ENCODE results near the gene KIF16B.

KIF16B gene

DNA sequence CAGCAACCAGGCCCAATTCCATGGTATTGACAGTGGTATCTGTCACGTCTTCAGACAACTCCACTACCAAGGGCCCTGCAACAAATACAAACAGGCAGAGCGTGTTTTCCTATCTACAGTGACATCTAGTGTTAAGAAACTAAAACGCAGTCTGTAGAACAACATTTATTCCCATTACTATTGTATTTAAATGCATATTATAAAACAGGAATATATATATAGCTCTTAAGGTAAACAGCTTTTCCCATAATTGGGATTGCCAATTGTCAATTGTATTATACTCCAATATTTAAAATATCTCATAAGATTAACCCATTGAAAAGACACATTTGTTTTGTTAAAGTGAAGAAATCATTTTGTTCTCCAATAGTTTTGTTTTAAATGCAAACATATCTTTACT lies 97.2 kb downstream of the KIF16B start:
- no peak for DNase-seq
- Mint-ChIP-seq H3K9me3 (no peaks in the 10 kb centered on the region), H3K4me1 (ENCODE audit: low read depth) (peaks cover 13% of the 10 kb centered on the region), H3K36me3 (ENCODE audit: low read depth) (peaks cover 12% of the 10 kb centered on the region), H3K4me3 (no peak overlapping the region), H3K27me3 (no peaks in the 10 kb centered on the region), H3K27ac (no peak overlapping the region)

DNA sequence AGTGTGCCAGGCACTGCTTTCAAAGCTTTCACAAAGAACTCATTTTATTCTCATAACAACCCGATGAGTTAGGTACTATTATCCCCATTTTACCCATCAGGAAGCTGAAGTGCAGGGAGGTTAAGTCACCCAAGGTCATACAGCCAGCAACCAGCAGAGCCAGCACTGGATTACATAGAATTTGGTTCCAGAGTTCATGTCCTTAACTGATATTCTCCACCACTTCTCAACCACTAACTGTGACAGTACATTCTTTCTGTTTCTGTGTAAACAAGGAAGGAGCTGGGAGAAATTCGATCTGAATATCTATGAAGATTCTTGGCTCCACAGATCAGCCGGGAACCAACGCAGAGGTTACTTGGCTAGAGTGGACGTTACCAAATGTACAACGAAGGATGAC lies 98.0 kb downstream of the KIF16B start:
- Mint-ChIP-seq H3K4me1 (ENCODE audit: low read depth) (peaks cover 13% of the 10 kb centered on the region), H3K27me3 (no peaks in the 10 kb centered on the region), H3K27ac (no peak overlapping the region), H3K36me3 (ENCODE audit: low read depth) (peaks cover 16% of the 10 kb centered on the region), H3K9me3 (no peaks in the 10 kb centered on the region), H3K4me3 (no peak overlapping the region)
- DNase-seq: no peak

DNA sequence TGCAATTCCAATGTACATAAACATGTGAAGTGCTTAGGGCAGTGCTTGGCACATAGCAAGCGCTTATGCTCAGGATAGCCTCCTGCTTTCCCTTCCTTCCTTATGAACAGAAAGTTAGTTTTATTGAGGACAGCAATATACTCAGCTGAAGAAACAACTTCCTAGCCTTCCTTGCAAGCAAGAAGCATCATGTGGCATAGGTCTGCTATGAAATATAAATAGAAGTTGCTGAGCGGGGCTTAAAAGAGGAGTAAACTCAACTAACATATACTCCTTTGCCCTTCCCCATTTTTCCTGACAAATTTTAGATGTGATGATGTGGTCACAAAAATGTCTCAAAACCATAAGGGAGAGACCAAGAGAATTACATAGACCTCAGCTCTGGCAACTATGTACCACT lies 98.9 kb downstream of the KIF16B start:
- peaks cover 18% of the 10 kb centered on the region for H3K36me3 Mint-ChIP-seq (ENCODE audit: low read depth)
- H3K4me3 Mint-ChIP-seq: no peak overlapping the region
- no peak overlapping the region for H3K27ac Mint-ChIP-seq
- H3K9me3 Mint-ChIP-seq: no peaks in the 10 kb centered on the region
- peaks cover 13% of the 10 kb centered on the region for H3K4me1 Mint-ChIP-seq (ENCODE audit: low read depth)
- H3K27me3 Mint-ChIP-seq: no peaks in the 10 kb centered on the region
- no peak for DNase-seq

DNA sequence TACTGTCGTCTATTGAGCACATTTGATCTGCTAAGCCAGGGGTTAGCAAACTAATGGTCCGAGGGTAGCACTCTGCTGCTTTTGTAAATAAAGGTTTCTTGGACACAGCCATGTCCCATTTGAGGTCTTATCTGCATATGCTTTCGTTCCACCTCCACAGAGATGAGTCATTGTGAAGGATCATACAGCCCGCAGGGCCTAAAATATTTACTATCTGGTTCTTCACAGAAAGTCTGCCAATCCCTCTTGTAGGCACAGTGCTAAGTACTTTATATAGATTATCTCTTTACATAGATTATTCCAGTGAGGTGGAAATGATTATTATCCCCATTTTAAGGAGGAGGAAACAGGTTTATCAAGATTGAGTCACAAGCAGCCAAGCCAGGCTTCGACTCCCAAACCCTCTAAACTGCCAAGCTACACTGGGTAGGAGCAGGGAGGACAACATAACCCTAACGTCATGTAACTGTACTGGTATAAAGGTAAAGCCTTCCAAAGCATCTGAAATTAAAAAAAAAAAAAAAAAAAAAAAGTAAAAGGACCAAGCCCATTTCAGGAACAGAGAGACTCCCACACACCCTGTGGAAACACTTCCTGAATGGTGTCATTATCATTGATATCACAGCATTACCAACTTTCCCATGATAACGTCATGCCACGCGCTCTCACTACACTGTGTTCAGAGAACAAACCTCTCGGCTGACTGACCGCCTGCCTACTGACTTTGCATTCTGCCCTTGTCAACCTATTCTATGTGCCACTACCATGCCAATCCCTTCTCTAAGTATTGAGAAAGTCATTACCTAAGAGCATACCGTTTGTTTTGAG lies 101.0 kb downstream of the KIF16B start:
- DNase-seq: no peak
- Mint-ChIP-seq H3K4me1 (ENCODE audit: low read depth) (peaks cover 5% of the 10 kb centered on the region), H3K9me3 (no peaks in the 10 kb centered on the region), H3K27ac (no peak overlapping the region), H3K4me3 (no peak overlapping the region), H3K36me3 (ENCODE audit: low read depth) (peaks cover 13% of the 10 kb centered on the region), H3K27me3 (no peaks in the 10 kb centered on the region)

DNA sequence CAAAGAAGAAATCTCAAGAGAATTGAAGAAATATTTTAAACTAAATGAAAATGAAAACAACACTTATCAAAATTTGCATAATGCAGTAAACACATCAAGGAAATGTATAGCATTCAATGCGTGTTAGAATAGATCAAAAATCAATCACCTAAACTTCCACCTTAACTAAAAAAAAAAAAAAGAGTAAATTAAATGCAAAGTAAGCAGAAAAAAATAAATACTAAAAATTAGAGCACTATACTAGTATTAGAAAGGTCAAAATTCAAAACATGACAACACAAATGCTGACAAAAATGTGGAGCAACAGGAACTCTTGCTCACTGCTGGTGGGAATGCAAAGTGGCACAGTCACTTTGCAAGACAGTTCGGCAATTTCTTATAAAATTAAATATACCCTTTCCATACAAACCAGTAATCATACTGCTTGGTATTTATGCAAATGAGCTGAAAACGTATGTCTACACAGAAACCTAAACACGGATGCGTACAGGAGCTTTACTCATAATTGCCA lies 103.8 kb downstream of the KIF16B start:
- Mint-ChIP-seq H3K27ac (no peak overlapping the region), H3K27me3 (no peaks in the 10 kb centered on the region), H3K9me3 (peaks cover 2% of the 10 kb centered on the region), H3K36me3 (ENCODE audit: low read depth) (peaks cover 19% of the 10 kb centered on the region), H3K4me1 (ENCODE audit: low read depth) (peaks cover 5% of the 10 kb centered on the region), H3K4me3 (no peak overlapping the region)
- no peak for DNase-seq

DNA sequence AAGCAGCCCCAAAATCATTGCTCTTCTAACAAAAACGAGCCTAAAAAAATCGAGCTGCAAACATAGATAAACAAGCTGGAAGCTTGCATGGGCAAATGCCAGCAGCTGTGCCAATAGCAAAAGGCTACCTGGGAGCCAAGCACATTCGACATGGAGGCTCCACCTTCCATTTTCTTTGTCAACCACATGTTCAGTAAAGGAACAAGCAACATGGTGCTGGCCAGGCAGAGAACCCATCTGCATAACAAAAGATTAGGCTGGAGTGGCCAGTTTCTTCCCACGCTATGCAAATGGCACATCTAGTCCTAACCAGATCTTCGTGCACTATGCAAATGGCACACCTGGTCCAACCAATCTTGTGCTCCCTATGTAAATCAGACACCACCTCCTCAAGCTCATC lies 110.5 kb downstream of the KIF16B start:
- Mint-ChIP-seq H3K9me3 (peaks cover 2% of the 10 kb centered on the region), H3K4me1 (ENCODE audit: low read depth) (peaks cover 6% of the 10 kb centered on the region), H3K4me3 (no peak overlapping the region), H3K27ac (no peak overlapping the region), H3K27me3 (no peaks in the 10 kb centered on the region), H3K36me3 (ENCODE audit: low read depth) (peaks cover 7% of the 10 kb centered on the region)
- DNase-seq: no peak

DNA sequence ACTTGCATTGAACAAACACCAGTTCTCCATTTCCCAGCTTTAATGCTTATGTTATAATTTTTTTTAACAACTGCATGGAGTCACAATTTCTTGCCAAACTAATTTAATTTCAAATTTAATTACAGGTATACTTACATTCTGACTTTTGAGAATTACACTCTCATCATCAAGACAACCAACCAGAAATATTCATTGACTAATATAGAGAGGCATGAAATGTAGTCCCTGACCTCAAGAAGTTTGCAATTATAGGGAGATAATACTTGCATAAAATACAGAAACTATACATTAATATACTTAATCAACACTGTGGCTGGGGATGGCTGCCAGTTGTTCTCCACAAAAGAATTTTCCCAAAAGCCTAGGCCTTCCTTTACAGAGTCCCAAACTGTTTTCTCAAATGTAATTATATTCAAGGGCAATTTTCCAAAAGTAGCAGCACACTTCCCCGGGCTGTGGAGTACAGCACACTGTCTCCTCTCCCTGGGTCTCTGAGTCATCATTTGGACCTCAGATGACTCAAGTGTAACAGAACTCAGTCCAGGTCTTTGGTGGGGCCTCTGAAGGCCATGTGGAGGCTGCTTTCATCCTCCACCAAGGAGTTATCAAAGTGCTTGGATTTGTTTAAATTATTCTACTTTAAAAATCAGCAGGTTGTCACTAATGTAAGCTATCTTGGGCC lies 114.1 kb downstream of the KIF16B start:
- Mint-ChIP-seq H3K4me1 (ENCODE audit: low read depth) (peaks cover 6% of the 10 kb centered on the region), H3K27ac (no peak overlapping the region), H3K36me3 (ENCODE audit: low read depth) (no peaks in the 10 kb centered on the region), H3K27me3 (no peaks in the 10 kb centered on the region), H3K9me3 (no peaks in the 10 kb centered on the region), H3K4me3 (no peak overlapping the region)
- no peak for DNase-seq

DNA sequence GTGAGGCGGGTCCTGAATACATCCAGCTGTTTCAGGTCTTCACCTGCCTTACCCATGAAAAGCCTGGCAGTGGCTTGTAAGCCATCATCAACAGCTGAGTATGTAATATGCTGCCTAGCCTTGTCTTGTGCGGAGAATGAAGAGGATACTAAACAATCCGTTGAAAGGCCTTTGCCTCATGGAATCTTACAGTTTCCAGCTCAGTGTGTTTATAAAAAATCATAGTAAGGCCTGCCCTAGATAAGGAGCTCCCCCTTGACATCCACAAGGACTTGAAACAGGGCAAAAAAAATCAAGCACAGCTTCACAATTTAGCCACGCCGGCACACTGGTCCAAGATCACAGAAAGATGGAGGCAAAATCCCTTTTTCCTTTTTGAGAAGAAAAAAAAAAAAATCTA lies 115.7 kb downstream of the KIF16B start:
- no peak for DNase-seq
- Mint-ChIP-seq H3K27ac (no peak overlapping the region), H3K9me3 (no peaks in the 10 kb centered on the region), H3K36me3 (ENCODE audit: low read depth) (no peaks in the 10 kb centered on the region), H3K27me3 (no peaks in the 10 kb centered on the region), H3K4me3 (no peak overlapping the region), H3K4me1 (ENCODE audit: low read depth) (peaks cover 6% of the 10 kb centered on the region)

DNA sequence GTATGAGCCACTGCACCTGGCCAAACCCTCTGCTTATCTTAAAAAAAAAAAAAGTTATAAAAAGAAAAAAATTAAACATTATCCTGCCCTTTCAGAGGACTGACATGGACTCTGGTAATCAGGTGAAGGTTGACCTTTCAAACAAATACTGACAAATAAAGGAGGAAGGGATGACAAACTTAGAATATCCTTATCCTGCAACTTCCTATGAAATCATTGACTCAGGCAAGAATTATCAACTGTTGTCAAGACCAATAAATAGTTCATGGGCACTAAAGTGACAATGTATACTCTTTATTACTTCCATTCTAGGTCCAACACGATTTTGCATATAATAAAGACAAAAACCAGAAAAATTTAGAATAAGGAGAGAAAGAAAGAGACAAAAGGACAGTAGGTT lies 117.9 kb downstream of the KIF16B start:
- Mint-ChIP-seq H3K9me3 (no peaks in the 10 kb centered on the region), H3K27ac (no peak overlapping the region)

DNA sequence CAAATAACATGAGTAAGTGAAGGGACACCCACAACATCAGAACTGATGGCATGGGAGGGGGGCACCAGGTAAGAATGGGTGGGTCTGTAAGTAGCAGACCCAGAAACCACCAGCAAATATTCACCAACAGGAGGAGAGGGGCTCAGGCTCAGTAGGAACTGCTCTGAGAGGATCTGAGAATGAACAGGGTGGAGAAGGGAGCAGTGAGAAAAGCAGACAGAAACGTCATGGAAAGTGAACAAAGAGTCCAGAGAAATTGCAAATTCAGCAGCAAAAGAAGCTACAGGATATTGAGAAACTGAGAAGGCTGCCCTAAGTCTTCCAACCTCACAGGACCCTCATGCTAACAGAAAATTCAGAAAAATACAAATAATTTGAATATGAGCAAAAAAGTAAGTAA lies 121.3 kb downstream of the KIF16B start:
- peaks cover 3% of the 10 kb centered on the region for H3K4me1 Mint-ChIP-seq (ENCODE audit: low read depth)
- H3K4me3 Mint-ChIP-seq: no peak overlapping the region
- H3K27me3 Mint-ChIP-seq: no peaks in the 10 kb centered on the region
- DNase-seq: no peak
- H3K27ac Mint-ChIP-seq: no peak overlapping the region
- peaks cover 28% of the 10 kb centered on the region for H3K36me3 Mint-ChIP-seq (ENCODE audit: low read depth)
- H3K9me3 Mint-ChIP-seq: no peaks in the 10 kb centered on the region

More for the DNA sequence above, 117.9 kb downstream of the KIF16B start:
- peaks cover 8% of the 10 kb centered on the region for H3K4me1 Mint-ChIP-seq (ENCODE audit: low read depth)
- no peak for DNase-seq
- H3K27me3 Mint-ChIP-seq: no peaks in the 10 kb centered on the region
- no peak overlapping the region for H3K4me3 Mint-ChIP-seq
- H3K36me3 Mint-ChIP-seq (ENCODE audit: low read depth): peaks cover 11% of the 10 kb centered on the region

DNA sequence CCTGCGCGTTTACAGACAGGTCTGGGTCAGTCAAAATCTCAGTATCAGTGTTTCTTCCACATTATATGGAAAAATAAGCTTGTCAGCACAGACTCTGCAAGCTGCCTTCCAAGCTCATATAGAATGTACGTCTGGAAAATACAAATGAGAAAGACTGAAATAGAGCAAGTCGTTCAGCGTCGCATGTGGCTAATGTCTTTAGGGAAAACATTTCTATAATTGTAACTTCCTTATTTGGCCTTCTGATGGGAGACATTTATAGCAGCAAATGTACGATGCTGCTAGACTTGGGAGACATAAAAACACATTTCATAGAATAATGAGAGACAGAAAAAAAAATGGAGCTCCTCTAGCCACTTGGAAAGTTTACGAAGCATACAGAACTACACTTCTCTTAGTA lies 122.2 kb downstream of the KIF16B start:
- Mint-ChIP-seq H3K27ac (no peak overlapping the region), H3K4me3 (no peak overlapping the region), H3K9me3 (no peaks in the 10 kb centered on the region), H3K4me1 (ENCODE audit: low read depth) (peaks cover 3% of the 10 kb centered on the region), H3K27me3 (no peaks in the 10 kb centered on the region), H3K36me3 (ENCODE audit: low read depth) (peaks cover 29% of the 10 kb centered on the region)
- DNase-seq: no peak

DNA sequence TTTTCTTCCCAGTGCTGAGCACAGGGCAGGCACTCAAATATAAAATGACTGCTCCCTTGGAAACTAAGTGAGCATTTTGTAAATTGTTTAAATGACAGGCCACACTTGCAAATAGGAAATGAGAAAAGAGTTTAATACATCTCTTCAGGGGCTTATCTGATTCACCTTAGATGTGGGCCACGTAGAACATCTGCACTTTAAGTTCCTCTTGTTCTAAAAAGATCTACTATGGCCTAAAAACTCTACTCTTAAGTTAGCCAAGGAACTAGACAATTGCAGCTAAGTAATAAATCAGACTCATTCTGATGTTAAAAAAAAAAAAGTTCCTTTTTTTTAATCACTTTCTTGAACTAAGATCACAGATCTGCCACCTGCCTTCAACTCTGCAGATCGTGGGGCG lies 126.3 kb downstream of the KIF16B start:
- Mint-ChIP-seq H3K27me3 (no peaks in the 10 kb centered on the region), H3K4me1 (ENCODE audit: low read depth) (peaks cover 3% of the 10 kb centered on the region)

DNA sequence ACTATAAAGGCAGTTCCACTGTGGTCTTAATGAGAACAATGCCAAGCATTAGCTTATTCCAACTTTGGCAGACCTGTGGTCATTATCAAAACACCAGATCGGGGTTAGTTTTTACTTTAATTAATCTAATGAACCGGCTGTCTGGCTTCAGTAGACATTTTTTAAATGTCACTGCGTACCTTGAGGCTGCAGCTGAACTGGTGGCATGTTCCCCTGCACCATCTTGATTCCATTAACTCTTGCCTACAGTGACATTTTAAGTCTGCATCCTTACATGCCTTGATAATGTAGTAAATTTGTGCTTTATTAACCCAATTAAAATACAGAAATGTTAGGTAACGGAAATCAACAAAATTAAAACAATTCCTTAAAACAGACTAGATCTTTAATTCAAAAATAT lies 127.0 kb downstream of the KIF16B start:
- no peak overlapping the region for H3K27ac Mint-ChIP-seq
- H3K4me1 Mint-ChIP-seq (ENCODE audit: low read depth): peaks cover 4% of the 10 kb centered on the region
- DNase-seq: no peak
- H3K36me3 Mint-ChIP-seq (ENCODE audit: low read depth): peaks cover 34% of the 10 kb centered on the region
- H3K9me3 Mint-ChIP-seq: no peaks in the 10 kb centered on the region
- no peaks in the 10 kb centered on the region for H3K27me3 Mint-ChIP-seq
- H3K4me3 Mint-ChIP-seq: no peak overlapping the region

More for the DNA sequence above, 126.3 kb downstream of the KIF16B start:
- no peak for DNase-seq
- Mint-ChIP-seq H3K9me3 (no peaks in the 10 kb centered on the region), H3K4me3 (no peak overlapping the region), H3K27ac (no peak overlapping the region), H3K36me3 (ENCODE audit: low read depth) (peaks cover 34% of the 10 kb centered on the region)

DNA sequence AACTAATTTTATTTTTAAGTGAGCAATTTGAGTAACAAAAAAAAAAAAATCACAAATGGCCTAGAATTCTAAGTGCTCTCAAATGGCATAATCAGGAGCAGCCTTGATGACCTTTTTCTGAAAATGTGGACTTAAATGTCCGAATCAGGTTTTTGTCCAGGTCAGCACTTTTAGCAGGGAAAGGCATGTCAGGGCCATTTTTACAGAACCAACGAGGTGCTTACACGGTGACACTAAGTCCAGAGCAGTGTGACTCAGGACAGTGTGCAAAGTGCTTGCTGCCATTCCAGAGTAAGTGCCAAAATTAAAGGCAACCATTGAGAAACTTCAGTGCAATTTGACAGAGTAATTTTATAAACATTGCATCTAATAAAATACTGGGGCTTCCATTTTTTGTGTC lies 127.8 kb downstream of the KIF16B start:
- Mint-ChIP-seq H3K27ac (no peak overlapping the region), H3K4me1 (ENCODE audit: low read depth) (peaks cover 9% of the 10 kb centered on the region), H3K4me3 (no peak overlapping the region), H3K27me3 (no peaks in the 10 kb centered on the region), H3K36me3 (ENCODE audit: low read depth) (peaks cover 33% of the 10 kb centered on the region), H3K9me3 (no peaks in the 10 kb centered on the region)
- no peak for DNase-seq
